GM12874 (cell line): ENCODE data around the gene TJP2.

ENCODE experiments used
- CTCF ChIP-seq: IDR thresholded peaks from 2 replicates; pipeline ENCODE4 v1.5.1; 2011; ENCODE audit warnings: low read depth, mild to moderate bottlenecking, control low read depth, low read length, moderate library complexity; ENCODE audit not compliant: insufficient read depth

TJP2 gene

GRCh38 chr9:69137311-69137710, 36.8 kb upstream of the TJP2 start:
- no peak for TF ChIP-seq CTCF

- TF ChIP-seq CTCF = no peak
These were observed 34.5 kb upstream of the TJP2 start for GRCh38 chr9:69139596-69139995.

DNA sequence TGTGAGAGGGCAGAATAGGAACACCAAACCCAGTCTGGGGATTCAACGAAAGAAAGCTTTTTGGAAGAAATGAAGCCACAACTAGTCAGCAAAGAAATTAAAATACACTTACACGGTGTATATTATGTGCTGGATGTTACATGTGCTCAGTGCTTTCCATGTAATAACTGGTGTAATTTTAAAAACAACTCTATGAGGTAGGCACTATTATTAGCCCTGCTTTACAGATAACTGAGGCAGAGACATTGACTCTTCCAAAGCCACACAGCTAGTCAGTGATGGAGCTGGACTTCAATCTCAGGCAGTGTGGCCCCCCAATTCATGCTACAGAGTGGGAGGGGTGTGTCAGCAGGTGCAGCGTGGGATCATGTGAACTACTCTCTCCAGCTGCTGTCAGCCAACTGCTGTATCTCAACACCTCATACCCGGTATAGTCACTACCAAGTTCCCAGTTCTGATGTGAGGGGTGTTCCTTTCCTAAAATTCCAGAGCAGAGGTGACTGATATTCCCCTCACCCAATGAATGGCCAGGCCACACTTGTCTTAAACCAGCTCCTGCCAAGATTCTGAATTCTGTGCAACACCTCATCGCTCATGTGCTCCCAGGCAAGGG, 33.8 kb upstream of the TJP2 start:
- no peak for TF ChIP-seq CTCF

DNA sequence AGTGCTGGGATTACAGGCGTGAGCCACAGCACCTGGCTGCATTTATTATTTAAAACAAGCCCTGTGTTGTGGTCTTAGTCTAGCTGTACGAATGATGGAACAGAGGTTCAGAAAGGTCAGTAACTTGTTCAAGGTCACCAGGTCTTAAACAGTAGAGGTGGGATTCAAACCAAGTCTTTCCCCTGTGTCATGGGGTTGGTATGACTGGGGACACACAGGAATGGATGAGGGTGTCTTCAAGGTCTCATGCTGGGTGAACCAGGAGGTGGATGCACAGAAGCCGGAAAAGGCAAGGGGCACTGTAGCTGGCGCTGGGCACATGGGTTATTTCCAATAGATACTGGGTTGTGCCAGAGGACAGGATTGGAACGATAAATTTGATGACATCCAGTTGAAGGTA, 32.2 kb upstream of the TJP2 start:
- no peak for TF ChIP-seq CTCF

DNA sequence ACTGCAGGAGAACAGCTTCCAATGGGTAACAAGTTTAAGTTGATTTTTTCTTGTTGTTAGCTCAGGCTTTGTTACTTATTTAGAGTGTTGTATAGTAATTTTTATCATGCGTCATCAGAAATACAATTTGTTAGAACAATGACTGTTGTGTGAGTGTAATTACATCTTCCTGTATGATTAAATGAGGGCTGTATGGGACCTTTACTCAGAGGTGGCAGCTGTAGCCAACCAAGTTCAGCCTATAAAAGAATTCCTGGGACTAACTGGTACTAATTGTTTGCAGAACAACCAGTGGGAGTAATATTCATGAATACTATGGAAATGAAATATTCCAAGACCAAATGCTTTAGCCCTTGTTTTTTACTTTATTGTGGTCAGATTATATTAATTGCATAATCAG, 30.8 kb upstream of the TJP2 start:
- TF ChIP-seq CTCF = no peak

DNA sequence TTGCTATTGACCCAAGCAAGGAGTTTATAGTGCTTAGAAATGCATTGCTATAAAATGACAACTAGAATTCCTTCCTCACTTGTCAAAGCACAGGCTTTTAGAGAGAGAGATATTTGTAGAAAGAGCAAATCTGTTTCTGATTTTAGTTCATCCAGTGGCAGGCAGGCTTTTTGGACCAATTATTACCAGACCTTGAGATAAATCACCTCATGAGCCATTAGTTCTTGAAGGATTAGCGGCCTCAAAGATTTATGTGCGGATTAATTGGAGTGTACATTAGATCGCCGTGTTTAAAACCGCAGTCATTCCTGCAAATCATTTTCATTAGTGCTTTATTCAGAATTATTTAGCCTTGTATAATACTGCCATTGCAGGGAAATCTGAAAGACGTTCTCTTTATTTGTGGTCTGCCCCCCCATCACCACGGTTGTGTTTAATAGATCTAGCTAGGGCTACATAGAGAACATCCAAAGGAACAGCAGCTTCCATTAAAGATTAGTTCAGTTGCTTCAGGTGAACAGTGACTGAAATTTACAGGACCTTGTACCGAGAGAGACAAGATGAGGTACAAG, 28.8 kb upstream of the TJP2 start:
- TF ChIP-seq CTCF = no peak

DNA sequence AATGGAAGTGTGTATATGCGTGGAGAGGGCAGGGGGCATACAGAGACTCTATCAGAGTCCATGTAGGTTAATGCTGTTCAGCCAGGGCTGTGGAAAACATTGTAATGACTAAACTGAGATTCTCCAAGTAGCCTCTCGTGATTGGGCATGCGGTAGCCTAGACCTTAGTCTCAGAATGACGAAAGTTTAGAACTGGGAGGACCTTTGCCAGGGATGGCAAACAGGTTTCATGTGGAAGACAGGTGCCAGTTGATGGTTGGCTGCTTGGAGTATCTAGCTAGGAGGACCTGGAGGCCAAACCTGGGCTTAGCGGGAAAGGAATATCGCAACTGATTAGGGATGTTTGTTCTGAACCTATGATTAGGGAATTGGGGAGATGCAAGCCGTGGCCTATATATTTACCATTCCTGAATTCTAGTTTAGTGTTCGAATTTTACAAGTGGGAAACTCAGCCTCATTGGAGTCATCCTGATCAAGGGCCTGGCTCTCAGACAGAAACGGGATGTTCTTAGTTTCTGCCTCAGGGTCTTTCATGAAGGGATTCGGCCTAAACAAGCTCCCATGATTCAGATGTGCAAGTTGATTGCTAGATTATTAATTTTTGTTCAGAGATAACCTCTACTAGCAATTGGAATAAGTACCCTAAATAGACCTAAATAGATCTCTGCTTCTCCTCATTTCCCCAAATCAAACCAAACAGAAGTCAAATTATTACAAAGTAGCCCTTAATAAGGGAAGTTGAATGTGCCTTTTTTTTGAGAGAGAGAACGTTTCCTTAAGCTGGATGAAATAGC, 26.8 kb upstream of the TJP2 start:
- no peak for TF ChIP-seq CTCF
